KOPT-K1 (cell line): ENCODE measurements around the gene TRIP11.

Experiments used
- H3K27ac ChIP-seq: fragments of 200-600 bp; sonication (generic); 2 replicates; pipeline ENCODE4 v1.5.1; 2016; ENCODE audit warnings: antibody characterized with exemption, mild to moderate bottlenecking, low read depth, low read length; ENCODE audit not compliant: poor library complexity, severe bottlenecking
- H3K36me3 ChIP-seq: fragments of 200-600 bp; sonication (generic); 2 replicates; pipeline ENCODE4 v1.5.1; 2017; ENCODE audit warnings: antibody characterized with exemption, mild to moderate bottlenecking, low read length, moderate library complexity; ENCODE audit not compliant: insufficient read depth
- H3K9me3 ChIP-seq: fragments of 200-600 bp; sonication (generic); 2 replicates; pipeline ENCODE4 v1.5.1; 2017; ENCODE audit warnings: antibody characterized with exemption, low read length, mild to moderate bottlenecking; ENCODE audit not compliant: insufficient read depth, poor library complexity, severe bottlenecking

Gene TRIP11

GRCh38 chr14:91985521-91986255 is 54.2 kb downstream of the TRIP11 start:
- H3K9me3 ChIP-seq, result no peaks in the 10 kb centered on the region
- H3K36me3 ChIP-seq, result peaks cover 80% of the 10 kb centered on the region
- no peak overlapping the region for H3K27ac ChIP-seq

- Histone ChIP-seq H3K27ac (no peak overlapping the region), H3K36me3 (peaks cover 75% of the 10 kb centered on the region)
Observed at GRCh38 chr14:91985008-91985407, 54.9 kb downstream of the TRIP11 start.

GRCh38 chr14:91983588-91983987 is 56.3 kb downstream of the TRIP11 start:
- Histone ChIP-seq H3K9me3 (no peaks in the 10 kb centered on the region), H3K27ac (no peak overlapping the region), H3K36me3 (peaks cover 70% of the 10 kb centered on the region)

More at GRCh38 chr14:91985008-91985407, 54.9 kb downstream of the TRIP11 start:
- no peaks in the 10 kb centered on the region for H3K9me3 ChIP-seq

DNA sequence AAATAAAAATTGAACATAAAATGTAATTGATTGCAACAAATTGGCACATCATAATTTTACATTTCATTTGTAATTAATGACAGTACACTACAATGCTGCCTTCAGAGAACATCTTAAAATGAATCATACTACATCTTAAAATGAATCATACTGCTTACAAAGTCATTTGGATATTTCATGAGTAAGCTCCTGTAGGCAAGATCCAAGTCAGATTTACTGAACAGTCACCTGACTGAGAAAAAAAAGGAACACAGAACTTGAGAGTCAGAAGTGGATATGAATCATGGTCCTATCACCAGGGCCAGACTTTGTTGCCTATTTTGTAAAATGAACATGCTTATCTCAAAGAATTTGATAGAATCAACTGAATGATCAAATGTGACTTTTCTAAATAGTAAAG is 59.7 kb downstream of the TRIP11 start:
- Histone ChIP-seq H3K27ac (no peak overlapping the region), H3K9me3 (no peaks in the 10 kb centered on the region), H3K36me3 (peaks cover 50% of the 10 kb centered on the region)

- H3K9me3 ChIP-seq, result no peaks in the 10 kb centered on the region
- H3K36me3 ChIP-seq, result peaks cover 45% of the 10 kb centered on the region
- no peak overlapping the region for H3K27ac ChIP-seq
Observed at GRCh38 chr14:91977884-91978283, 62.0 kb downstream of the TRIP11 start.

DNA sequence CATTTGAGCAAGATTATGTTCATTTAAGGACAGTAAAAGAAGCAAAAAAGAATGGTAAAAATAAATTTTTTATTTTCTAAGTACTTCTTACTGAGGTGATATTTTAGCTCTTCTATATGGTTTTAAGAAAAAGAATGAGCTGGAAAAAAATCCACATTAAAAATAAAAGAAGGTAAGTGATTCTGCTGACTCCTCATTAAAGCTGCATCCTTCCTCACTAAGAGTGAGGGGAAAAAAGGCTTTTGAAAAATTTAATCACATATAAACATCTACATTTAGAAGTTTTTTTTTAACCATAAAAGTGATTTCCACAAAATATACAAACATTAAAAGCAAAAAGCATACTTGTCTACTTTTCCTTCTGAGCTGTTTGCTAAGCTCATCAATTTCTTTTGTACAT is 64.1 kb downstream of the TRIP11 start:
- no peaks in the 10 kb centered on the region for H3K9me3 ChIP-seq
- peaks cover 54% of the 10 kb centered on the region for H3K36me3 ChIP-seq
- no peak overlapping the region for H3K27ac ChIP-seq

DNA sequence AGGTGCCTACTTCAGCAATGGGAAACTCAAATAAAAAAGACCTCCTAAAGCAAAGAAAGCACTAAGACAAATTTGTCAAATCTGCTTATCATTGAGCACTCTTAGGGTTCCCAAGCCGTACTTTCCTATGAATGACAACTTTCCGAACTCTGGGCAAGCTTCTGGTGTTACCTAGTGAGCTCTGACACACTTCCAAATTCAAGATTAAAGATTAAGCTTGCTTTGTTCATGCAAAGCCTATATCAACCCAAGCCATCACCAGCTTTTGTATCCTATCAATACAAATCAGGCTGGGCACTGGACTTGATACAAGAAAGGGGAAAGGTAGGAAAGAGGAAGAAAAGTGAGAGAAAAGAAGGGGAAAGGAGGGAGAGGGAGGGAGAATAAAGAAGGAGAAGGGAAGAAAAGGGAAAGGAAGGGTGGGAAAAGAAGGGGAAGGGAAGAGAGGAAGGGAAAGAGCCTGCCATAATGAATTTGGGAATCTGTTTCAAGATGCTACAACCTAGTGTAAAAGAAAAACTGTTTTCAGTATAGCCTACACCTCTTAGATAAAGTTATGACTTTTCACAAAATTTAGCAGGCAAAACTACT is 68.6 kb downstream of the TRIP11 start:
- Histone ChIP-seq H3K9me3 (no peaks in the 10 kb centered on the region), H3K36me3 (peaks cover 66% of the 10 kb centered on the region), H3K27ac (no peak overlapping the region)

DNA sequence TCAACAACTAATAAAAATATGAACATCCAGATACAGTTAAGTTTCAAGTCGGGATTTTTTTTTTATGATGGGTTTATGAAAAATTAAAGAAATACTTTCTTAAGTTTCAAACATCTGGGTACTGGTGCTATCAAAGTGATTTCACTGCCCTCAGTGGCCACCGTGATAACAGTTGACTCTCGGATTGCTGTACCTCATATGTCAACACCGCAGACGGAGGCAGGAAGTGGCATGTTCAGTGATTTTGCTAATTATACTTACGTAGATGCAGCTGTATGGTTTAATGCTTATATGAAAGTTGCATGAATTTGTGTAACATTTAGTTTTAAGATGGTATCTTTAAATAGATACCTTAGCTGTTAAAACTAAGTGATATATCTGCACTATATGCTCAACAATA is 71.6 kb downstream of the TRIP11 start:
- peaks cover 49% of the 10 kb centered on the region for H3K36me3 ChIP-seq
- no peaks in the 10 kb centered on the region for H3K9me3 ChIP-seq

DNA sequence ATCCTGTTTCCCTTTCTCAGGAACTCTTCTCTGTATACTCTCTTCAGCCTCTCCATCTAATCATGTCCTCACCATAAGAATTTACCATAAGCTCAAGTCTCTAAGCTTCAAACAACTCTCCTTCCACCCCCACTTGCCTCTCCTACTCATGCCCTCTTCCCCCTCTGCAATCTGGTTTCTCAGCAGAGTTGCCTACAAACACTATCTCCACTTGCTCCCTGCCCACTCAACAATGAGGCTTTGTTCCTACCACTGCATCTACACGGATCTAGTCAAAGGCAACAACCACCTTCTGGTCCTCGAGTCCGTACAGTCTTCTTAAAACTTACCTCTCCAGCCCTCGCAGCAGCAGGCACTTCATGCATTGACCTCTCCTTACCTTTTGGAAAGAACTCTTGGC is 75.1 kb downstream of the TRIP11 start:
- Histone ChIP-seq H3K36me3 (peaks cover 21% of the 10 kb centered on the region), H3K9me3 (no peaks in the 10 kb centered on the region), H3K27ac (no peak overlapping the region)

More for the DNA sequence above, 71.6 kb downstream of the TRIP11 start:
- H3K27ac ChIP-seq, result no peak overlapping the region

DNA sequence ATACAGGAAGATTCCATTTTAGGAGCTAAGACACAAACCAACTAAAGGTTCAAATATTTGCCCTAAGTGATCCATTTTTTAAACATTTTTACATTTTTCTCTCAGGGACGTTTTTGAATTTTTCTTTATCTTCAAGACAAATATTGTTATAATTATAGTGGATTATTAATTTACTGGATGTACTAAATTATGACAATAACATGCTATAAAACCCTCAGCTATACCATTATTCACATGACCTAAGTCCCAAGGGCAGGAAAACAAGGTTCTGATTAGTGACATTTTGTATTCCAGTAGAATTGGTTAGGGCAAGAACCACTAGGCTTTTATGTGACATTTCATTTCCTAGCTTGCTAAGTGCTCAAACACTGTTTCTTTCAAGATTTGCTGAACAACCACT is 75.8 kb downstream of the TRIP11 start:
- H3K36me3 ChIP-seq, result peaks cover 14% of the 10 kb centered on the region
- no peak overlapping the region for H3K27ac ChIP-seq
- H3K9me3 ChIP-seq, result no peaks in the 10 kb centered on the region

DNA sequence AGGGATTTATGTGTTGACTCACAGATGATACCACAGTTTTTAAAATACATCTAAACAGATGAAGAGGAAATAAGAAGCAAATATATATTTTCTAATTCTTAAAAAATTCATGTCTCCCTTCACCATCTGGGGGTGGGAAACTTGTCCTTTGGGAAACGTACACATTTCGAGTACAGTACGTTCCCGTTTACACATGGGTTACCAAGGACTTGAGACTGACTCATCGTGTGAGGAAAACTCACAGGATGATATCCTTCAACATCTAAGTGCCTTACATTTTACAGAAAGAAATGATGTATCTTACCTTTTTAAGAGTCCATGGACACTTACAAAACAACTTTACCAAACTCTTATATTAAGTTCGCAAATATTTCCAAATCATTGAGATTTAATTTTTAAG is 76.4 kb downstream of the TRIP11 start:
- Histone ChIP-seq H3K27ac (no peak overlapping the region), H3K36me3 (peaks cover 8% of the 10 kb centered on the region), H3K9me3 (no peaks in the 10 kb centered on the region)

GRCh38 chr14:91961297-91962220 is 78.3 kb downstream of the TRIP11 start:
- Histone ChIP-seq H3K9me3 (no peaks in the 10 kb centered on the region), H3K27ac (no peak overlapping the region), H3K36me3 (0 out of 2 replicates have a peak, but pooled peaks cover 2% of the 10 kb centered on the region)

DNA sequence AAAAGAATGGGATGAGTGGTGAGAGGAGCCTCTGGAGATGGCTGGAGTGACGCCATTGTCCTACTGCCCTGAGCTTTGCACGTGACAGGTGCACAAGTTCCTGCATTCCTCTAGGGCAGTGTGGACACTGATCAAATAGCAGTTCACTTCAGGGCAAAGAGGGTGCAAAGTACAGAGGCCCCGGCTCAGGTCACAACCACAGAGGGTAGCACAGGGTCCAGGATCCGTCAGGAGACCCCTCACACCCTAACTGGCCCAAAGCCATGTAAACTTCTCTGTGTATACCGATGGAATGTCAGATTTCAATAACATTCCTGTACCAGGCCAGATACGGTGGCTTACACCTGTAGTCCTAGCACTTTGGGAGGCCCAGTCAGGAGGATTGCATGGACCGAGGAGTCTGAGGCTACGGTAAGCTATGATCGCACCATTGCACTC is 82.0 kb downstream of the TRIP11 start:
- no peaks in the 10 kb centered on the region for H3K36me3 ChIP-seq
- no peak overlapping the region for H3K27ac ChIP-seq
- no peaks in the 10 kb centered on the region for H3K9me3 ChIP-seq

DNA sequence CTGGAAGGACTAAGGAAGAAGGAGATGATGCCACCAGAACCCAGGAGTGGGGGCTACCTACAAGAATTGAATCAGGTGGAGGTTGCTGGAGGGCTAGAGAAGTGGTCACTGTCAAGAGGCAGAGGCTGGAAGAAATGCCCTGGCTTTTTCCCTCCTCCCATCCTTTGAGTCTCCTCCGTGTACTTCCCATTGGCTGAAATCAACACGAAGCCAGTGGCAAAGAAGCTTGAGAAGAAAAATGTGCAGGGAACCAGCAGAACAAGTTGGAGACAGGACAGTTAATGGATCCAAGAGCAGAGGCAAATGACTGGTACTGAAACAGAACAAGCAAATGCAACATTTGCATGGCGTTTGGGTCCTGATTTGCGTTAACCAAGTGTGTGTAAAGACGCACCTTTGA is 83.2 kb downstream of the TRIP11 start:
- Histone ChIP-seq H3K36me3 (no peaks in the 10 kb centered on the region), H3K9me3 (no peaks in the 10 kb centered on the region), H3K27ac (no peak overlapping the region)

DNA sequence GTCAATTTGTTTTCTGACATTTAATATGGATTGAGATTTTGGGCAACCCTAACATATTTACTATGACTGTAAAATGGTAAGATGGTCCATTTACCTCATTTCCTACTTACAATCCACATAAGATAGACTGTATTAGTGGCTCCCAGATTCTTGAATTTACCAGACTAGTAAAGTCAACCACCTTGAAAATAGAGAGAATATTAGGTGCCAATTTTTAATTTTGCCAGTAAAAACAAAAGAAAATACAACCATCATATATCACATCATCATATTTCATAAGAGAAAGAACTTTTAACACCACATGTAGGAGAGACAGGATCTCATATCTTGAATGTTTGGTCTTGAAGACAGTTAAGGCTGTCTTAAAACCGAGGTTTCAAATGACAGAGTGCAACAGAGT is 84.7 kb downstream of the TRIP11 start:
- no peaks in the 10 kb centered on the region for H3K9me3 ChIP-seq
- H3K36me3 ChIP-seq, result no peaks in the 10 kb centered on the region
- no peak overlapping the region for H3K27ac ChIP-seq
